ENCODE data around the gene BRIP1. TPM values are rescaled to one million over a fixed set of nuclear protein-coding genes. Genes with fewer than 3 reads are reported as not detected.

The BRIP1 gene
- total and polyA plus RNA-seq, 2 experiments from 2014 or later: 8.0 to 23.1 TPM

DNA sequence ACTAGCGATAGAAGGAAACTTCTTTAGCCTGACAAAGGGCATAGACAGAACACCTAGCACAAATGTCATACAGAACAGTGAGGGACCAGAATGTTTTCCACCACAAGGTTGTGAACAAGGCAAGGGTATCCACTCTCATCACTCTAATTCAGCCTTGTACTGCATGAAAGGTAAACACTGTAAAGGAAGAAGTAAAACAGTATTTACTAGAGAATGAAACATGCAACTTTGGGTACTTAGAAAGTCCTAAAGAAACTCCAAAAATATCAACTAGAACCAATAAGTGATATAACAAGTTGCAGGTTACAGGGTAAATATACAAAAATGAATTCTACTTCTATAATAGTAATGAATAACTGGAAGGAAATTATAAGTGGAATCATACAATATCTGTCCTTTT, 32.2 kb downstream of the BRIP1 start:
- H3K27ac ChIP-seq (ENCODE audit: low read depth): no peak overlapping the region
- ATAC-seq (no peak), DNase-seq (ENCODE audit: low spot score) (no peak)
- H3K4me2 ChIP-seq: no peak overlapping the region
- TF ChIP-seq NANOG (IDR thresholded peaks at IDR 0.05; ENCODE audit: borderline replicate concordance) (no peak), REST (IDR thresholded peaks at IDR 0.05; ENCODE audit: unreplicated experiment) (no peak), STAT1 (IDR thresholded peaks at IDR 0.05; ENCODE audit: unreplicated experiment) (no peak), CREB1 (CRISPR knock-in tag; IDR thresholded peaks at IDR 0.05; ENCODE audit: low read depth) (no peak), EZH2 (IDR thresholded peaks at IDR 0.05; ENCODE audit: low read depth, unreplicated experiment) (no peak), CTCF (conservative IDR thresholded peaks at IDR 0.05; ENCODE audit: low read depth in 2 of 2) (no peak), JUNB (IDR thresholded peaks at IDR 0.05; ENCODE audit: unreplicated experiment) (no peak), ZNF331 (CRISPR knock-in tag; IDR thresholded peaks at IDR 0.05; ENCODE audit: low read depth) (no peak), POLR2AphosphoS5 (IDR thresholded peaks at IDR 0.05; ENCODE audit: low read depth) (no peak), EZH2phosphoT487 (IDR thresholded peaks at IDR 0.05; ENCODE audit: unreplicated experiment) (no peak), ZNF114 (CRISPR knock-in tag; IDR thresholded peaks at IDR 0.05) (no peak)
- TF ChIP-seq, protein P1, sequence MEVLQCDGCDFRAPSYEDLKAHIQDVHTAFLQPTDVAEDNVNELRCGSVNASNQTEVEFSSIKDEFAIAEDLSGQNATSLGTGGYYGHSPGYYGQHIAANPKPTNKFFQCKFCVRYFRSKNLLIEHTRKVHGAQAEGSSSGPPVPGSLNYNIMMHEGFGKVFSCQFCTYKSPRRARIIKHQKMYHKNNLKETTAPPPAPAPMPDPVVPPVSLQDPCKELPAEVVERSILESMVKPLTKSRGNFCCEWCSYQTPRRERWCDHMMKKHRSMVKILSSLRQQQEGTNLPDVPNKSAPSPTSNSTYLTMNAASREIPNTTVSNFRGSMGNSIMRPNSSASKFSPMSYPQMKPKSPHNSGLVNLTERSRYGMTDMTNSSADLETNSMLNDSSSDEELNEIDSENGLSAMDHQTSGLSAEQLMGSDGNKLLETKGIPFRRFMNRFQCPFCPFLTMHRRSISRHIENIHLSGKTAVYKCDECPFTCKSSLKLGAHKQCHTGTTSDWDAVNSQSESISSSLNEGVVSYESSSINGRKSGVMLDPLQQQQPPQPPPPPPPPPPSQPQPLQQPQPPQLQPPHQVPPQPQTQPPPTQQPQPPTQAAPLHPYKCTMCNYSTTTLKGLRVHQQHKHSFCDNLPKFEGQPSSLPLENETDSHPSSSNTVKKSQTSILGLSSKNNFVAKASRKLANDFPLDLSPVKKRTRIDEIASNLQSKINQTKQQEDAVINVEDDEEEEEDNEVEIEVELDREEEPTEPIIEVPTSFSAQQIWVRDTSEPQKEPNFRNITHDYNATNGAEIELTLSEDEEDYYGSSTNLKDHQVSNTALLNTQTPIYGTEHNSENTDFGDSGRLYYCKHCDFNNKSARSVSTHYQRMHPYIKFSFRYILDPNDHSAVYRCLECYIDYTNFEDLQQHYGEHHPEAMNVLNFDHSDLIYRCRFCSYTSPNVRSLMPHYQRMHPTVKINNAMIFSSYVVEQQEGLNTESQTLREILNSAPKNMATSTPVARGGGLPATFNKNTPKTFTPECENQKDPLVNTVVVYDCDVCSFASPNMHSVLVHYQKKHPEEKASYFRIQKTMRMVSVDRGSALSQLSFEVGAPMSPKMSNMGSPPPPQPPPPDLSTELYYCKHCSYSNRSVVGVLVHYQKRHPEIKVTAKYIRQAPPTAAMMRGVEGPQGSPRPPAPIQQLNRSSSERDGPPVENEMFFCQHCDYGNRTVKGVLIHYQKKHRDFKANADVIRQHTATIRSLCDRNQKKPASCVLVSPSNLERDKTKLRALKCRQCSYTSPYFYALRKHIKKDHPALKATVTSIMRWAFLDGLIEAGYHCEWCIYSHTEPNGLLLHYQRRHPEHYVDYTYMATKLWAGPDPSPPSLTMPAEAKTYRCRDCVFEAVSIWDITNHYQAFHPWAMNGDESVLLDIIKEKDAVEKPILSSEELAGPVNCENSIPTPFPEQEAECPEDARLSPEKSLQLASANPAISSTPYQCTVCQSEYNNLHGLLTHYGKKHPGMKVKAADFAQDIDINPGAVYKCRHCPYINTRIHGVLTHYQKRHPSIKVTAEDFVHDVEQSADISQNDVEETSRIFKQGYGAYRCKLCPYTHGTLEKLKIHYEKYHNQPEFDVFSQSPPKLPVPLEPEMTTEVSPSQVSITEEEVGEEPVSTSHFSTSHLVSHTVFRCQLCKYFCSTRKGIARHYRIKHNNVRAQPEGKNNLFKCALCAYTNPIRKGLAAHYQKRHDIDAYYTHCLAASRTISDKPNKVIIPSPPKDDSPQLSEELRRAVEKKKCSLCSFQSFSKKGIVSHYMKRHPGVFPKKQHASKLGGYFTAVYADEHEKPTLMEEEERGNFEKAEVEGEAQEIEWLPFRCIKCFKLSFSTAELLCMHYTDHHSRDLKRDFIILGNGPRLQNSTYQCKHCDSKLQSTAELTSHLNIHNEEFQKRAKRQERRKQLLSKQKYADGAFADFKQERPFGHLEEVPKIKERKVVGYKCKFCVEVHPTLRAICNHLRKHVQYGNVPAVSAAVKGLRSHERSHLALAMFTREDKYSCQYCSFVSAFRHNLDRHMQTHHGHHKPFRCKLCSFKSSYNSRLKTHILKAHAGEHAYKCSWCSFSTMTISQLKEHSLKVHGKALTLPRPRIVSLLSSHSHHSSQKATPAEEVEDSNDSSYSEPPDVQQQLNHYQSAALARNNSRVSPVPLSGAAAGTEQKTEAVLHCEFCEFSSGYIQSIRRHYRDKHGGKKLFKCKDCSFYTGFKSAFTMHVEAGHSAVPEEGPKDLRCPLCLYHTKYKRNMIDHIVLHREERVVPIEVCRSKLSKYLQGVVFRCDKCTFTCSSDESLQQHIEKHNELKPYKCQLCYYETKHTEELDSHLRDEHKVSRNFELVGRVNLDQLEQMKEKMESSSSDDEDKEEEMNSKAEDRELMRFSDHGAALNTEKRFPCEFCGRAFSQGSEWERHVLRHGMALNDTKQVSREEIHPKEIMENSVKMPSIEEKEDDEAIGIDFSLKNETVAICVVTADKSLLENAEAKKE (CRISPR knock-in tag; IDR thresholded peaks at IDR 0.05): no peak
- TF ChIP-seq, protein P2, sequence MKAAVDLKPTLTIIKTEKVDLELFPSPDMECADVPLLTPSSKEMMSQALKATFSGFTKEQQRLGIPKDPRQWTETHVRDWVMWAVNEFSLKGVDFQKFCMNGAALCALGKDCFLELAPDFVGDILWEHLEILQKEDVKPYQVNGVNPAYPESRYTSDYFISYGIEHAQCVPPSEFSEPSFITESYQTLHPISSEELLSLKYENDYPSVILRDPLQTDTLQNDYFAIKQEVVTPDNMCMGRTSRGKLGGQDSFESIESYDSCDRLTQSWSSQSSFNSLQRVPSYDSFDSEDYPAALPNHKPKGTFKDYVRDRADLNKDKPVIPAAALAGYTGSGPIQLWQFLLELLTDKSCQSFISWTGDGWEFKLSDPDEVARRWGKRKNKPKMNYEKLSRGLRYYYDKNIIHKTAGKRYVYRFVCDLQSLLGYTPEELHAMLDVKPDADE (IDR thresholded peaks at IDR 0.05): no peak
- H2AFZ ChIP-seq: no peak overlapping the region
- H3F3A ChIP-seq (replicated peaks; ENCODE audit: low read depth): no peaks in the 10 kb centered on the region
- H3K4me3 Mint-ChIP-seq: no peak overlapping the region
- peaks cover 8% of the 10 kb centered on the region; the same call in 2 of the 3 replicates for H3K9me3 Mint-ChIP-seq
- no peaks in the 10 kb centered on the region for H3K27me3 ChIP-seq (ENCODE audit: insufficient read depth)
- no peak overlapping the region for H3K27ac Mint-ChIP-seq
- H3K4me1 Mint-ChIP-seq: no peaks in the 10 kb centered on the region
- no peaks in the 10 kb centered on the region for H3K9me2 ChIP-seq (ENCODE audit: insufficient read depth)
- H3K36me3 ChIP-seq (ENCODE audit: insufficient read depth): peaks cover 5% of the 10 kb centered on the region; the same call in 1 of the 2 replicates
- H3K36me3 Mint-ChIP-seq (ENCODE audit: low read depth): peaks cover 34% of the 10 kb centered on the region
- H3K4me1 ChIP-seq (ENCODE audit: insufficient read depth): no peaks in the 10 kb centered on the region
- no peak overlapping the region for H3K4me3 ChIP-seq
- peaks cover 5% of the 10 kb centered on the region; the same call in 1 of the 2 replicates for H3K79me2 ChIP-seq (replicated peaks; ENCODE audit: insufficient read depth)
- no peaks in the 10 kb centered on the region for H4K20me1 ChIP-seq (replicated peaks; ENCODE audit: insufficient read depth)
- H3K27me3 Mint-ChIP-seq (ENCODE audit: insufficient read depth, low read depth, poor library complexity): no peaks in the 10 kb centered on the region

Data from GM23338 (cell line).